ENCODE results near the gene ZSWIM6.

The ZSWIM6 gene

DNA sequence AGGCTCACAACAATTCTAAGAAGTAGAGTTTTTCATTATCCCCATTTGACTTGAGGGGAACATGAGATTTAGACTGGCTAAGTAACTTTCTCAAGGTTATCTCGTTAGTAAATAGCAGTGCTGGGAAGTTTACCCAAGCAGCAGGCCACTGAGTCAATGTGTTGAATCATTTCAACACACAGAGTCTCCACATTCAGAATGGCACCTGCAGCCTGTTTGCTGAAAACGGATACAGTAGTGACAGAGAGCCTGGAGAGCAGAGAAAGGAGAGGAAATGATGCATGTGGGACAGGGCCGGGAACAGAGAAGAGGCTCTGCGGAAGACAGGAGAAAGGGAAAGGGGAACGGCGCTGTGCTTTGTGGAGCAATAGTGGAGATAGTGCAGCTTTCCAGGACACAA is 33.5 kb upstream of the ZSWIM6 start:
- TF ChIP-seq, protein P1, sequence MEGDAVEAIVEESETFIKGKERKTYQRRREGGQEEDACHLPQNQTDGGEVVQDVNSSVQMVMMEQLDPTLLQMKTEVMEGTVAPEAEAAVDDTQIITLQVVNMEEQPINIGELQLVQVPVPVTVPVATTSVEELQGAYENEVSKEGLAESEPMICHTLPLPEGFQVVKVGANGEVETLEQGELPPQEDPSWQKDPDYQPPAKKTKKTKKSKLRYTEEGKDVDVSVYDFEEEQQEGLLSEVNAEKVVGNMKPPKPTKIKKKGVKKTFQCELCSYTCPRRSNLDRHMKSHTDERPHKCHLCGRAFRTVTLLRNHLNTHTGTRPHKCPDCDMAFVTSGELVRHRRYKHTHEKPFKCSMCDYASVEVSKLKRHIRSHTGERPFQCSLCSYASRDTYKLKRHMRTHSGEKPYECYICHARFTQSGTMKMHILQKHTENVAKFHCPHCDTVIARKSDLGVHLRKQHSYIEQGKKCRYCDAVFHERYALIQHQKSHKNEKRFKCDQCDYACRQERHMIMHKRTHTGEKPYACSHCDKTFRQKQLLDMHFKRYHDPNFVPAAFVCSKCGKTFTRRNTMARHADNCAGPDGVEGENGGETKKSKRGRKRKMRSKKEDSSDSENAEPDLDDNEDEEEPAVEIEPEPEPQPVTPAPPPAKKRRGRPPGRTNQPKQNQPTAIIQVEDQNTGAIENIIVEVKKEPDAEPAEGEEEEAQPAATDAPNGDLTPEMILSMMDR (IDR thresholded peaks at IDR 0.05; ENCODE audit: insufficient read depth, missing control alignments): no peak
- DNase-seq (ENCODE audit: insufficient read length, low spot score) (no peak), FAIRE-seq (no peak)

DNA sequence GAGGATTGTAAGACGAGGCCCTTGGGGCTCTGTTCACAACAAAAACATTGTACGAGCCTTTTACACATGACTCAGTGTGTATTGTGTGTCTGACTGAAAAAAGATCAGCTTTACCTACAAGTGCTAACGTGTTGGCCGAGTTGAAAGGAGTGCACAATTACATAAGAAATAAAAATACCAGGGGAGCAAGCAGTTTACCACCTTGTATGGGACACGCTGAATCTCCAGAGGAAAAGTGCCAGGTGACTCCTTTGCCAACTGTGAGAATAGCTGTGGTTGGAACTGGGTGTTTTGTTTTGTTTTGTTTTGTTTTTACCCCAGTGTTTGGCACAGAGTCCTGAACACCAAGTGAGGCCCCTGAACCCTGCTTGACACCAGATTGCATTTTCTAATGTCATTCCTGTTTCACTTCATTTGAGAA is 32.8 kb upstream of the ZSWIM6 start:
- FAIRE-seq (no peak), DNase-seq (ENCODE audit: insufficient read length, low spot score) (no peak)
- TF ChIP-seq, protein P1 (IDR thresholded peaks at IDR 0.05; ENCODE audit: insufficient read depth, missing control alignments): no peak

DNA sequence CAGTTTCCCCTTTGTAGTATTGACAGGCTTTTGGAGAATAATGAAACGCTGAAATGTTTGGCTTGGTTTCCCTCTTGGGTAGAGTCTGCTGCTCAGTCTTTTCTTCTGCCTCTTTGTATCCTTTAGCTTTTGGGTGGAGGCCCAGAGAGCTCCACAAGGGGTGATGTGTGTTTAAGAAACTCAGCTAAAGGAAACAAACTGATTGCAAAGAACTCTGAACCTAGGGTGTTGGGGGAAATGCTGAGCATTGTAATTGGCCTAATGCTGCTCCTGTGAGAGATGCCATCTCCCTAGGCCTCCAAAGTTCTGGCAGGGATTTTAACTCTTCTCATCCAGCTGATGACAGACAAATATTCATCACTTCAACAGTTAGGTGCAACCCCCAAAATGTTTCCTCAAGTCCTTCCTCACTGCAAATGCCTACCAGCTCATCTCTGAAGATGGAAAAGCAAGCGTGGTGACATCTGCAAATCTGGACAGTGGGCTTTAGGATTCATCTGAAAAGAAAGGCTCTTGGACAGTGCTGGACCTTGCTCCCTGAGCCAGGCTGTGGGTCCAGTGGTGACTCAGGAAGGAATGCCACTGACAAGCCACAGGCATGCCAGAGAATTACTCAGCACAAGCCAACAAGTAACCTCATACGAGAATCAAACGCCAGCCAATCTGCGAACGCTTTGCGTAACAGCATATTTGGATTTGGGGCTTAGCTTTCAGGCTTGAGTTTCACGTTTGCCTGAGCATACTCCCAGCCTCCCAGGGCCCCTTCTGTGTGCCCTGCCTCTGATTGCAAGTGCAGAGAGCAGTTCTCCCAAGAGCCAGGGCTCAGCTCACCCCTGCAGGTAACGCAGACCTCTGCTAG is 30.5 kb upstream of the ZSWIM6 start:
- no peak for DNase-seq (ENCODE audit: insufficient read length, low spot score)
- no peak for FAIRE-seq
- TF ChIP-seq, protein P1 (IDR thresholded peaks at IDR 0.05; ENCODE audit: insufficient read depth, missing control alignments): no peak

DNA sequence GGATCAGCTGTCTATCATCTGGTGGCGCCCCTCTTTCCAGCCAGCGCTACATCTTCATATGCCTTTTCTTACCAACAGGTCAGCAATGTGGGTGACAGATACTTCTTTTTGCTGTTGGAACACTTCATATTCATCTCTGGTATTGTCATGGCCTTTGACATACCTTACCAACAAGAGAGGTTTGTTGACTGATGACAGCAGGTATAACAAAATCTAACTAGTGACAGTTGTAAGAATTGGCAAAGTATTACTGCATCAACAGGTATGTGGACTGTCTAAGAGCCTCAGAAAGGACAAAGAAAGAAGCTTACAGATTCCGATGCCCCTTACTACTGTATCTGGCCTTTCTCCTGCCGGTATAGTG is 29.9 kb upstream of the ZSWIM6 start:
- no peak for DNase-seq (ENCODE audit: insufficient read length, low spot score)
- no peak for FAIRE-seq
- TF ChIP-seq, protein P1 (IDR thresholded peaks at IDR 0.05; ENCODE audit: insufficient read depth, missing control alignments): no peak

DNA sequence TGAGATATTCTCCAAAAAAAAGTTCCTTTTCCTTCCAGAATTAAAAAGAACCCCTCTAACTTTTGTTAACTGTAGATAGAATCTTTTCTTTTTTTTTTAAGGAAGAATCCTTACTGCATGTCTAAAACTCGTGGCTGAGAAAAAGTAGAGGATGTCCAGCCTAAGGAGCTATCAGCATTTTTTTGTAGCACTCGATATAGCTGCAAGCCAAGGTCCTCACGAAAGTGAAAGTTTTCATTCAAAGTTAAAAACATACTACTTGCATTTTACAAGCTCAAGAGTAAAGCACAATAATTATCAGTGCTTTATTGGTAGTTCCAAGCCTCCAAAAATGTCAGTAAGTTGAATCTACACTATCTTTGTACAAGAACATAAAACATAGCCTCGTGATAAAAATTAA is 28.7 kb upstream of the ZSWIM6 start:
- DNase-seq (ENCODE audit: insufficient read length, low spot score): no peak
- FAIRE-seq: no peak
- TF ChIP-seq, protein P1 (IDR thresholded peaks at IDR 0.05; ENCODE audit: insufficient read depth, missing control alignments): no peak

DNA sequence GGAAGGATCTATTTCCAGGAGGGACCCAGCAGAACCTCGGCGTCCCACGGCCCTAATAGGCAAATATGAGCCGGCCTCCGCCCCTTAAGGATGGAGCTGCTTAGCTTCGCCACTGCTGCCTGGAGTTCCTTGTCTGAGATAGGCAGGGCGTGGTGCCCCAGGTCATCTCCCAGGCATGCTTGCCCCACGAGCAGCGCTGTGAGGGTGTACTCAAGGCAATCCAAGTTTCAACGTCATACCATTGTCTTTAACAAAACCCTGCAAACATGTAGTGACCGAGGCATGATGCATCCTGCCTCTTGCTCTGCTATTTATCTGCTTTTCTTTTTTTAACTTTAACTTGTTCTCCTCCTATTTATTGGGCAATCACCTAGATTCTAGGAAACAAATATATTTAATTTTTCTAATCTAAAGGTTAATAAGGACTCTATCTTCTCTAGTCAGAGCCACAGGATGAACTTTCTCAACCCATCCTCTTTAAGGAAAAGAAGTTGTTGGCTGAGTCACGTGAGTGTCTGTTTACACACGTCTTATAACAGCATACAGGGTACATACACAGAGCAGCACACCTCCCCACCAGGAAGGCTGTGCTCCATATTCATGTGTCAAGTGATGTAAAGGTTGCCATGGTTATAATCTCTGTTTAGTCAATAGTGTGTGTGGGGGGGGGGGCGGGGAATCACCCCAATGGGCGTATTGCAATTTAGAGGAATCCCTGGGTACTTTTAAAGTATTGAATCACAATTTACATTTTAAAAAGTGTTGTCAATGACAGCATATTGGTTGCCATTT is 27.3 kb upstream of the ZSWIM6 start:
- no peak for DNase-seq (ENCODE audit: insufficient read length, low spot score)
- TF ChIP-seq, protein P1 (IDR thresholded peaks at IDR 0.05; ENCODE audit: insufficient read depth, missing control alignments): no peak
- FAIRE-seq: no peak
